GM19372 (cell line): ENCODE measurements around the gene FAH.

Source experiments
- ATAC-seq: cut with Tn5 transposase; IDR thresholded peaks from one replicate; pipeline ENCODE4 v1.9.1; 2021; ENCODE audit warnings: mild to moderate bottlenecking, low read depth, moderate library complexity; ENCODE audit not compliant: unreplicated experiment

FAH gene

GRCh38 chr15:80191897-80192595, 39.2 kb downstream of the FAH start:
- no peak for ATAC-seq

- ATAC-seq, result no peak
Measured at GRCh38 chr15:80194186-80194585, 41.4 kb downstream of the FAH start.

GRCh38 chr15:80194914-80195313, 42.1 kb downstream of the FAH start:
- no peak for ATAC-seq

- ATAC-seq, result no peak
Measured at GRCh38 chr15:80199366-80199765, 46.6 kb downstream of the FAH start.

GRCh38 chr15:80199869-80200268, 47.1 kb downstream of the FAH start:
- no peak for ATAC-seq

GRCh38 chr15:80201256-80202015, 48.6 kb downstream of the FAH start:
- ATAC-seq, result no peak

GRCh38 chr15:80202016-80202315, 49.2 kb downstream of the FAH start:
- no peak for ATAC-seq

- ATAC-seq, result no peak
Measured at GRCh38 chr15:80202641-80203360, 50.0 kb downstream of the FAH start.

GRCh38 chr15:80203361-80203885, 50.6 kb downstream of the FAH start:
- no peak for ATAC-seq

- ATAC-seq, result no peak
Measured at GRCh38 chr15:80204231-80204630, 51.4 kb downstream of the FAH start.

- no peak for ATAC-seq
Measured at GRCh38 chr15:80207887-80208286, 55.1 kb downstream of the FAH start.

GRCh38 chr15:80208758-80209734, 56.2 kb downstream of the FAH start:
- no peak for ATAC-seq

- no peak for ATAC-seq
Measured at GRCh38 chr15:80210611-80211573, 58.1 kb downstream of the FAH start.

- no peak for ATAC-seq
Measured at GRCh38 chr15:80211976-80212375, 59.2 kb downstream of the FAH start.

- no peak for ATAC-seq
Measured at GRCh38 chr15:80214910-80215309, 62.1 kb downstream of the FAH start.

GRCh38 chr15:80216141-80216540, 63.3 kb downstream of the FAH start:
- no peak for ATAC-seq

- ATAC-seq, result no peak
Measured at GRCh38 chr15:80216911-80217310, 64.1 kb downstream of the FAH start.

- no peak for ATAC-seq
Measured at GRCh38 chr15:80217327-80217900, 64.6 kb downstream of the FAH start.

- no peak for ATAC-seq
Measured at GRCh38 chr15:80219955-80220354, 67.2 kb downstream of the FAH start.
